HG03108 (cell line): ENCODE measurements around the gene ANGEL2.
"Not testable (repeated sequence)": the region's sequence is repeated elsewhere in the genome, so short reads cannot be mapped to it uniquely, and the experiment has no call there.

ENCODE experiments used
- ATAC-seq: cut with Tn5 transposase; IDR thresholded peaks from one replicate; pipeline ENCODE4 v1.9.1; 2021; ENCODE audit warnings: moderate library complexity; ENCODE audit not compliant: unreplicated experiment

ANGEL2 gene

GRCh38 chr1:213020016-213020415 is 4.3 kb upstream of the ANGEL2 start:
- ATAC-seq, result no peak

- ATAC-seq, result no peak
Measured at GRCh38 chr1:213019450-213019849, 3.8 kb upstream of the ANGEL2 start.

GRCh38 chr1:213017447-213018273 is 2.0 kb upstream of the ANGEL2 start:
- no peak for ATAC-seq

- no peak for ATAC-seq
Measured at GRCh38 chr1:213014642-213015041, 1.0 kb downstream of the ANGEL2 start.

- peak; percentile 79 for ATAC-seq
Measured at GRCh38 chr1:213008564-213008963, 7.1 kb downstream of the ANGEL2 start.

- no peak for ATAC-seq
Measured at GRCh38 chr1:213003256-213003655, 12.4 kb downstream of the ANGEL2 start.

GRCh38 chr1:212994926-212995325 is 20.7 kb downstream of the ANGEL2 start:
- no peak for ATAC-seq

GRCh38 chr1:212993960-212994359 is 21.7 kb downstream of the ANGEL2 start:
- not testable (repeated sequence) for ATAC-seq

- ATAC-seq, result no peak
Measured at GRCh38 chr1:212990276-212990675, 25.4 kb downstream of the ANGEL2 start.

GRCh38 chr1:212987702-212988322 is 27.9 kb downstream of the ANGEL2 start:
- ATAC-seq, result no peak

- ATAC-seq, result no peak
Measured at GRCh38 chr1:212986551-212986950, 29.1 kb downstream of the ANGEL2 start.

- no peak for ATAC-seq
Measured at GRCh38 chr1:212984522-212985291, 31.0 kb downstream of the ANGEL2 start.

GRCh38 chr1:212983482-212983881 is 32.2 kb downstream of the ANGEL2 start:
- ATAC-seq, result no peak

- ATAC-seq, result no peak
Measured at GRCh38 chr1:212982430-212983152, 33.1 kb downstream of the ANGEL2 start.

GRCh38 chr1:212981571-212982328 is 33.9 kb downstream of the ANGEL2 start:
- peak; percentile 48 for ATAC-seq

- ATAC-seq, result no peak
Measured at GRCh38 chr1:212981025-212981495, 34.6 kb downstream of the ANGEL2 start.

- ATAC-seq, result no peak
Measured at GRCh38 chr1:212980123-212980785, 35.4 kb downstream of the ANGEL2 start.

- peak; percentile 66 for ATAC-seq
Measured at GRCh38 chr1:212979340-212980122, 36.1 kb downstream of the ANGEL2 start.
